GM21390 (cell line): ENCODE data around the gene SLC9A9.
"Not testable (repeated sequence)": the region's sequence is repeated elsewhere in the genome, so short reads cannot be mapped to it uniquely, and the experiment has no call there.

Experiments
- ATAC-seq: cut with Tn5 transposase; IDR thresholded peaks from one replicate; pipeline ENCODE4 v1.9.1; 2021; ENCODE audit not compliant: unreplicated experiment

SLC9A9 gene

GRCh38 chr3:143699424-143699823 is 148.8 kb downstream of the SLC9A9 start:
- ATAC-seq: no peak

DNA sequence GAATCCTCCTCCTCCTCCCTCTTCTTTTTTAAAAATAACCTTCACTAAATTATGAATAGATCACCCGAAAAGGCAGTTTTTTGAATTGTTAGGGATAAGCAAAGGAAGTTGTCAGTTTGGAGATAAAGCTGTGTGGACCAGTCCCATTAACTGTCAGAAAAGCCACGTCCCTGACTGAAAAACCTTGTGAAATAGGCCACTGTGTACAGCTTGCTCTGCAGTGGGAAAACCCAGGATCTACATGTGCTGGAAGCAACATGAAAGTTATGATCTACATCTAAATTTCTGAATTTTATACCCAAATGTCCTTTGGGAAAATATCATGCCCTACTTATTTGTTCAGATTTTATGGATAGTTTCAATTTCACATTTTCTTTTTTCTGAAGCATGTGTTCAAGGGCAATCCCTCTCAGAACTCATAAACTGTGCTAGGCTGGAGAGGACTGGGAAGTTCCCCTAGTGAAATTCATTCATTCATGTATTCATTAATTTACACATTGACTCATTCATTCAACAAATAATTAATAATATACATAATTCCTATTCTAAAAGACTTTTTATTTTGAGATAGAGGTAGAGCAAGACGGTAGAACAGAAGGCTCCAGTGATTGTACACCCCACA is 149.5 kb downstream of the SLC9A9 start:
- ATAC-seq: no peak

DNA sequence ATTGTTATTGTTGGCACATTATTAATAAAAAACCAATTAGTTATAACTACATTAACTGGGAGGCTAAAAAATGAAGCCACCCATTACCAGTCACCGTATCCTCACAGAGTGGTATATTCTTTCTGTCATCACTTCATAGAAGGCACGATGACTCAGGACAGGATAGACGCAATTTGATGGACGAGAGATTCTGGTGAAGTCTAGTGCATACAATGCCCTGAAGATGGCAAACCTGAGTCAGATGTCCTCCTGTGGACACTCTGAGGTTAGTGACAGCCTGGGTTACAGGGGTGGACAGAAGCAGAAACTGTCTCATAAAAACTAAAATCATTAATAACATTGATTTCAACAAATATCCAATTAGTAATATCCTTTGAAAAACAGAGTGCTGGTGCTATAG is 150.3 kb downstream of the SLC9A9 start:
- no peak for ATAC-seq

GRCh38 chr3:143695333-143695732 is 152.9 kb downstream of the SLC9A9 start:
- not testable (repeated sequence) for ATAC-seq

DNA sequence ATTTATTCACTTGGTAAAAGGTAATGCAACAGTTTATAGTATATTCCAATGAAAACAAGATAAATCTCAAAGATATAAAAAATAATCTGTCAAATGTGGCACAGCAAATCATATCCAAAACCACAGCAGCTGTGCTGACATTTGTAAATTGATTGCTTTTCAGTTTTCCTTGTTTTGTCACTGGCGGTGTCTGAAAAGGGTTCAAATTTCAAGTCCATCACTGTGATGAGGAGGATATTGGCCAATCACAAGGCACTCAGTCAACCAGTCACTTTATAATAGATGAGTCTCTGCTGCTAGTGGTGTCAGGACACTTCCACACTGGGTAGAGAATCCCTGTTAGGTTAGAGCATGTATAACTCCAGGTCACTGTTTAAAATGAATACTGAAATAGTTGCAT is 154.8 kb downstream of the SLC9A9 start:
- no peak for ATAC-seq

GRCh38 chr3:143686638-143687197 is 161.6 kb downstream of the SLC9A9 start:
- no peak for ATAC-seq

- ATAC-seq: no peak
Observed at GRCh38 chr3:143685491-143685890, 162.8 kb downstream of the SLC9A9 start.

- ATAC-seq: no peak
Observed at GRCh38 chr3:143677430-143677829, 170.8 kb downstream of the SLC9A9 start.

DNA sequence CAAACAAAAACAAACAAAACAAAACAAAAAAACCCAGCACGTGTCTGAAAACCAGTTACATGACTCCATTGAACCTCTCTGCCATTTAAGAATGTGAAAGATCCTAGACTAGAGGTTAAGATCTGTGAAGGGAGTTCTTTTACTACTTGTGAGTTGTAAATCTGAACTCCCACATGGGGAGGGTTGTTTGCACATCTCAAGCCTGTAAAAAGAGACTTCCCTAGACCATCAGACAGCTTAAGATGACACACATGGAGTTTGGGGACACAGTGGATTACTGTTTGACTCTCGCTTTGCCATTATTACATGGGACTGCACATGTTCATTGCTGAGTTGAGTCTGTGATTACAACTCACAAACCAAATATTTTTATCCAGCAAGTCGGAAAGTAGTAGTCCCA is 171.5 kb downstream of the SLC9A9 start:
- ATAC-seq: no peak

GRCh38 chr3:143676021-143676420 is 172.2 kb downstream of the SLC9A9 start:
- no peak for ATAC-seq

GRCh38 chr3:143674100-143674968 is 173.9 kb downstream of the SLC9A9 start:
- peak; percentile 62 for ATAC-seq

GRCh38 chr3:143672396-143673165 is 175.7 kb downstream of the SLC9A9 start:
- ATAC-seq: no peak

GRCh38 chr3:143671626-143672025 is 176.6 kb downstream of the SLC9A9 start:
- no peak for ATAC-seq

DNA sequence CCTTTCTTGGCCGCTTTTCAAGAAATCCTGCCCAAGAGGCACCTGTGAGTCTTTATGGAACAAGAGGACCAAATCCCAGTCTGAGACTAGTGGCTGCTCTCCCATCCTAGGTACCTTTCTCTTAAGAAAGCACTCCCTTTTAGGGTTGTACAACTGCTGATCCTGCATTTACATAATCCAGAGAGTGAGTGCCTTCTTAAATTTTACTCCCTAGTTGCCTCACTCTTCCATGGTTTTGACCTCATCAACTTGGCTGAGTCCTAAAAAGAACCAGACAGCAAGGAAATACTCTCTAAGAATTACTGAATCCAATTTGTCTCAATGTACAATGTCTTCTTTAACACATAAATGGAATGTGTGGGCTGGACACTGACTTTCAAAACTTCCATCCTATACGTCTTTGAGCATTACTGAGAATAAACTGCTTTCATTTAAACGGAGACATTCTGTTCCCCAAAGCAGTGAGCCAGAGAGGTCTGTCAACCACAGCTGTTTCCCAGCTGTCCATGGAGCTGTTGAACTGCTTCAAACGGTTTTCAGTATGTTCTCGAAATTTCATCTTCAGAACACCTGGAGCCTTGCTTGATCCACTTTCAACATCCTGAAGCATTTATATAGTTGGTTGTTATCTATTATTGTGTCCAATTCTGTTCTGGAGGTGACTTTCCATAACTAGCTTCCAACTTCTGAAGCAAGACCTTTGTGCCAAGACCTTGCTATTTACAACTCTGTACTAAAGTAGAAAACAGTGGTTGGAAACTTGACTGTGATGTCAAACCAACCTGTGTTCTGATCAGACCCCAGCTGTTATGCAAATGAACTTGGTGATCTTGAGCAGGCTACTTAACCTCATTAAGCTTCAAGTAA is 179.1 kb downstream of the SLC9A9 start:
- ATAC-seq: peak; percentile 92

GRCh38 chr3:143668385-143668784 is 179.9 kb downstream of the SLC9A9 start:
- ATAC-seq: no peak

DNA sequence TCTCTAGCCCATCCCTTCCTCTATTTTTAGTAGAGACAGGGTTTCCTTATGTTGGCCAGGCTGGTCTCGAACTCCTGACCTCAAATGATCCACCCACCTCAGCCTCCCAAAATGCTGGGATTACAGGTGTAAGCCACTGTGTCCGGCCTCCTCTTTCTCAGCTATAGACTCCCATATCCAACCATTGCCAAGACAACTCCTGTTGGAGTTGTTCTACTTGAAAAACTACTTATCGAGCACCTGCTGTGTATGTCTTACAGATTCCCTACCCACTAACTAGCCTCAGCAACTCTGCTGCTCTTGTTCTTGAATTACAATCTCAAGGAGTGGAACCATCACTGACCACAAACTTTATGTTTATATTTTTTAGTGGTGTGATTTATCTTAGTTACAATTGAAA is 186.6 kb downstream of the SLC9A9 start:
- ATAC-seq: no peak

GRCh38 chr3:143658861-143659260 is 189.4 kb downstream of the SLC9A9 start:
- ATAC-seq: no peak

DNA sequence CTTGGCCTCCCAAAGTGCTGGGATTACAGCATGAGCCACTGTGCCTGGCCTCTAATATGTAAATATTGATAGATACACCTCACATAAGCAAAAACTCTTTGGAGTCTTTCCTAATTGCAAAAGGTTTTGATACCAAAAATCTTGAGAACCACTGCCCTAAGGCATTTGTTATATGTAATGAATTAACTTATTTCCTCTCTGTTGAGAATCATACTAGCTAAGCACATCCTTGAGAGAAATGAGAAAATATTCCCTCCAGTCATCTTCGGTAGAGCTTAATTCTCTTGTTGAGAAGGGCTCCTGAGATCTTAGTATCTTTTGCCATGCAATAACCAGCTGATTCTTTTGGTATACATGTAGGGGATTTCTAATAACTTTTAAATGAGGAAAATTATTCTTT is 190.2 kb downstream of the SLC9A9 start:
- no peak for ATAC-seq

GRCh38 chr3:143657391-143657790 is 190.9 kb downstream of the SLC9A9 start:
- ATAC-seq: no peak

DNA sequence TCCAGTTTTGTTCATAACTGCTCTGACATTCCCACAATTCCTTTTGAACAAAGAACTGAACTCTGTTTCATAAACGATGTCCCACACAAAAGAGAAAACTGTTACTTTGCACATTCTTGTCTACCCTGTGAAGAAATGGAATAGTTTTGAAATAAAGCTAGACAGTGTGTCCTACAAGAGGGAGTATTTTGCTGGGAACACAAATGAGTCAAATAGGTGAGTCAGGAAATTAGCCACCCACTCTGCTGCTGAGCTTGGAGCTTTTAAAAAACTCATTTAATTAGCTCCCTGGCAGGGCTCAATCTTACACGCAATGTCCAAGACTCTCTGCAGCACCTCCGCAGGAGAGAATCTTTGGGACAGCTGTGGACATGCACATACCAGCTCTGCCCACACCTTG is 193.4 kb downstream of the SLC9A9 start:
- ATAC-seq: no peak
